Activated CD4-positive, alpha-beta T cell treated with anti-CD3 and anti-CD28 coated beads for 24 hours (primary cell): ENCODE results near the gene DDI2.
"Not testable (repeated sequence)": the region's sequence is repeated elsewhere in the genome, so short reads cannot be mapped to it uniquely, and the experiment has no call there.

Experiments
- DNase-seq, 2 donors: peaks; one replicate each; pipeline ENCODE4 v3.0.0-alpha.2; 2020; ENCODE audit warnings: low read depth in 2 of 2

DDI2 gene

GRCh38 chr1:15636436-15636835, 19.2 kb downstream of the DDI2 start:
- no peak for DNase-seq

- no peak for DNase-seq
Measured at GRCh38 chr1:15637826-15638225, 20.6 kb downstream of the DDI2 start.

GRCh38 chr1:15639262-15639661, 22.0 kb downstream of the DDI2 start:
- DNase-seq, result no peak

- no peak for DNase-seq
Measured at GRCh38 chr1:15639931-15640330, 22.7 kb downstream of the DDI2 start.

GRCh38 chr1:15640667-15641066, 23.4 kb downstream of the DDI2 start:
- DNase-seq, result no peak

- no peak for DNase-seq
Measured at GRCh38 chr1:15649937-15650336, 32.7 kb downstream of the DDI2 start.

GRCh38 chr1:15650433-15650832, 33.2 kb downstream of the DDI2 start:
- no peak for DNase-seq

GRCh38 chr1:15652130-15652529, 34.9 kb downstream of the DDI2 start:
- not testable (repeated sequence) for DNase-seq

GRCh38 chr1:15654091-15654690, 36.9 kb downstream of the DDI2 start:
- DNase-seq, result no peak

- DNase-seq, result no peak
Measured at GRCh38 chr1:15656464-15656863, 39.2 kb downstream of the DDI2 start.

- no peak for DNase-seq
Measured at GRCh38 chr1:15657021-15657420, 39.8 kb downstream of the DDI2 start.

- DNase-seq, result no peak
Measured at GRCh38 chr1:15660151-15660550, 42.9 kb downstream of the DDI2 start.

GRCh38 chr1:15662477-15662876, 45.2 kb downstream of the DDI2 start:
- no peak for DNase-seq

GRCh38 chr1:15663925-15664324, 46.7 kb downstream of the DDI2 start:
- no peak for DNase-seq

- no peak for DNase-seq
Measured at GRCh38 chr1:15667362-15667761, 50.1 kb downstream of the DDI2 start.

GRCh38 chr1:15668089-15668754, 51.0 kb downstream of the DDI2 start:
- DNase-seq, result no peak

- DNase-seq, result no peak
Measured at GRCh38 chr1:15669074-15669473, 51.8 kb downstream of the DDI2 start.

GRCh38 chr1:15669864-15670263, 52.6 kb downstream of the DDI2 start:
- no peak for DNase-seq

- no peak for DNase-seq
Measured at GRCh38 chr1:15671430-15671829, 54.2 kb downstream of the DDI2 start.

- DNase-seq, result no peak
Measured at GRCh38 chr1:15674386-15675159, 57.3 kb downstream of the DDI2 start.

- DNase-seq, result no peak
Measured at GRCh38 chr1:15676010-15676409, 58.8 kb downstream of the DDI2 start.

- no peak for DNase-seq
Measured at GRCh38 chr1:15676688-15677661, 59.7 kb downstream of the DDI2 start.
